MM.1S (cell line): ENCODE results near the gene IL17D.

Source experiments
- DNase-seq: peaks from one replicate; pipeline ENCODE4 v3.0.0-alpha.2; 2015
- H2AFZ ChIP-seq: fragments of 300-600 bp; sonication (generic); 2 replicates; pipeline ENCODE4 v1.6.0; 2016; ENCODE audit warnings: antibody characterized with exemption, low read length
- H3F3A ChIP-seq: fragments of 300-600 bp; sonication (generic); 2 replicates; pipeline ENCODE4 v1.6.1; 2016; ENCODE audit warnings: mild to moderate bottlenecking, antibody characterized with exemption, low read length, moderate library complexity, mixed read lengths; ENCODE audit not compliant: insufficient read depth
- H3K27ac ChIP-seq: fragments of 300-600 bp; sonication (generic); 2 replicates; pipeline ENCODE4 v1.5.1; 2016; ENCODE audit warnings: mild to moderate bottlenecking, low read length
- H3K27me3 ChIP-seq: fragments of 300-600 bp; sonication (generic); replicated peaks from 2 replicates; pipeline ENCODE4 v1.6.0; 2016; ENCODE audit warnings: low read length; ENCODE audit not compliant: insufficient read depth
- H3K36me3 ChIP-seq: fragments of 300-600 bp; sonication (generic); replicated peaks from 2 replicates; pipeline ENCODE4 v1.6.1; 2016; ENCODE audit warnings: mild to moderate bottlenecking, low read length, mixed read lengths; ENCODE audit not compliant: insufficient read depth
- H3K4me1 ChIP-seq: fragments of 300-600 bp; sonication (generic); 2 replicates; pipeline ENCODE4 v1.6.1; 2016; ENCODE audit warnings: low read length, mixed read lengths
- H3K4me2 ChIP-seq: fragments of 300-600 bp; sonication (generic); 2 replicates; pipeline ENCODE4 v1.6.0; 2016; ENCODE audit warnings: low read depth, low read length
- H3K4me3 ChIP-seq: fragments of 300-600 bp; sonication (generic); 2 replicates; pipeline ENCODE4 v1.5.1; 2016; ENCODE audit warnings: low read length, mixed read lengths
- H3K79me2 ChIP-seq: fragments of 300-600 bp; sonication (generic); 2 replicates; pipeline ENCODE4 v1.6.1; 2016; ENCODE audit warnings: mixed run types, low read length, mixed read lengths
- H3K9ac ChIP-seq: fragments of 300-600 bp; sonication (generic); 2 replicates; pipeline ENCODE4 v1.6.1; 2016; ENCODE audit warnings: low read length, mixed read lengths
- H3K9me2 ChIP-seq: fragments of 300-600 bp; sonication (generic); replicated peaks from 2 replicates; pipeline ENCODE4 v1.6.1; 2016; ENCODE audit warnings: mild to moderate bottlenecking, low read length, mixed read lengths; ENCODE audit not compliant: insufficient read depth
- H3K9me3 ChIP-seq: fragments of 300-600 bp; sonication (generic); replicated peaks from 2 replicates; pipeline ENCODE4 v1.6.1; 2016; ENCODE audit warnings: mild to moderate bottlenecking, low read length, mixed read lengths; ENCODE audit not compliant: insufficient read depth
- H4K20me1 ChIP-seq: fragments of 300-600 bp; sonication (generic); 2 replicates; pipeline ENCODE4 v1.6.1; 2016; ENCODE audit warnings: mild to moderate bottlenecking, low read length, moderate library complexity, mixed read lengths; ENCODE audit not compliant: insufficient read depth
- EZH2 ChIP-seq: fragments of 300-600 bp; sonication (generic); optimal IDR thresholded peaks from 2 replicates; pipeline ENCODE3; 2017; ENCODE audit warnings: low read depth, mild to moderate bottlenecking, antibody characterized with exemption, low read length, mixed read lengths
- EZH2phosphoT487 ChIP-seq: fragments of 300-600 bp; sonication (generic); IDR thresholded peaks from 2 replicates; pipeline ENCODE4 v1.6.1; 2018; ENCODE audit warnings: antibody characterized with exemption, low read length
- TF ChIP-seq, protein P1 (sequence below): fragments of 300-600 bp; sonication (generic); IDR thresholded peaks from 2 replicates; pipeline ENCODE4 v1.5.1; 2016; ENCODE audit warnings: antibody characterized with exemption, low read length, mixed read lengths

Gene IL17D

DNA sequence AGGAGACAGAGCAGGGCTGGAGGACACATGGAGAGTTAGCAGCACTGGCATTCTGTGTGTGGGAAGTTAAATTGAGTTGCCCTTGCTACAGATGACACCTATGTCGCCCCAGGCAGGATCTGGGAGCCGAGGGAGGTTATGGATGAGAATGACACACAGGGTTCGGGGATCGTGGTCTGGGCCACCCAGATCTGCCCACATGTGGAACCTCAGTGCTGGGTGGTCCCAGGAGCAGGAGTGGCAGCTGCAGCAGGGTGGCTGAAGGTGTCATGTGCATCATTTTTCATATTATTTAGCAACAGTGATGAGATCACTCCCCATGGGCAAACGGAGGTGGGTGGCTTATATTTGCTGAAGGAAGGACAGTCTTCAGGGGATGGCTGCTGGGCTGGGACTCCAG is 3.2 kb downstream of the IL17D start:
- Histone ChIP-seq H4K20me1 (no peaks in the 10 kb centered on the region), H3K9ac (no peak overlapping the region), H3K4me3 (no peak overlapping the region), H3K9me2 (no peaks in the 10 kb centered on the region), H2AFZ (no peak overlapping the region), H3K36me3 (no peaks in the 10 kb centered on the region), H3K27ac (no peak overlapping the region), H3K27me3 (no peaks in the 10 kb centered on the region), H3K79me2 (no peaks in the 10 kb centered on the region), H3F3A (0 out of 2 replicates have a peak, but pooled peaks cover 2% of the 10 kb centered on the region), H3K9me3 (no peaks in the 10 kb centered on the region), H3K4me1 (no peaks in the 10 kb centered on the region), H3K4me2 (no peak overlapping the region)
- no peak for DNase-seq
- TF ChIP-seq EZH2phosphoT487 = no peak
- TF ChIP-seq EZH2 = no peak
- TF ChIP-seq, protein P1, sequence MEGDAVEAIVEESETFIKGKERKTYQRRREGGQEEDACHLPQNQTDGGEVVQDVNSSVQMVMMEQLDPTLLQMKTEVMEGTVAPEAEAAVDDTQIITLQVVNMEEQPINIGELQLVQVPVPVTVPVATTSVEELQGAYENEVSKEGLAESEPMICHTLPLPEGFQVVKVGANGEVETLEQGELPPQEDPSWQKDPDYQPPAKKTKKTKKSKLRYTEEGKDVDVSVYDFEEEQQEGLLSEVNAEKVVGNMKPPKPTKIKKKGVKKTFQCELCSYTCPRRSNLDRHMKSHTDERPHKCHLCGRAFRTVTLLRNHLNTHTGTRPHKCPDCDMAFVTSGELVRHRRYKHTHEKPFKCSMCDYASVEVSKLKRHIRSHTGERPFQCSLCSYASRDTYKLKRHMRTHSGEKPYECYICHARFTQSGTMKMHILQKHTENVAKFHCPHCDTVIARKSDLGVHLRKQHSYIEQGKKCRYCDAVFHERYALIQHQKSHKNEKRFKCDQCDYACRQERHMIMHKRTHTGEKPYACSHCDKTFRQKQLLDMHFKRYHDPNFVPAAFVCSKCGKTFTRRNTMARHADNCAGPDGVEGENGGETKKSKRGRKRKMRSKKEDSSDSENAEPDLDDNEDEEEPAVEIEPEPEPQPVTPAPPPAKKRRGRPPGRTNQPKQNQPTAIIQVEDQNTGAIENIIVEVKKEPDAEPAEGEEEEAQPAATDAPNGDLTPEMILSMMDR = no peak

DNA sequence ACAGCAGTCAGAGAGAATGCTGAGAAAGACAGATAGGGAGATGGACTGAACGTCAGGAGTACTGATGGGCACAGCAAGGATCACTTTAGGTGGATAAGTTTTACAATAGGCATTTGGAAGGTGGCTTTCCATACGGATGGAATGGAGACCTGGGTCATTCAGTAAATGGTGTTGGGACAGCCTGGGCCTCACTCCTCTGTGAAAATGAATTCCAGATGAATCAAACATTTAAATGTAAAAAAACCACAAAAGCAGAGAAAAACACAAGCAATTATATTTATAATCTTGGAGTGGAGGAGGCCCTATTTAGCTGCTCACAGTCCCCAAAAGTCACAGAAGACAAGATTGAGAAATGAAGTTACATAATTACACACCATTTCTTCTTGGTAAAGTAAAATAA is 4.7 kb downstream of the IL17D start:
- no peak overlapping the region for H3K9ac ChIP-seq
- H3K27me3 ChIP-seq = no peaks in the 10 kb centered on the region
- no peak overlapping the region for H2AFZ ChIP-seq
- no peak overlapping the region for H3K4me3 ChIP-seq
- H3K36me3 ChIP-seq = no peaks in the 10 kb centered on the region
- H3K9me3 ChIP-seq = no peaks in the 10 kb centered on the region
- H3K9me2 ChIP-seq = no peaks in the 10 kb centered on the region
- TF ChIP-seq, protein P1 = no peak
- TF ChIP-seq EZH2phosphoT487 (no peak), EZH2 (no peak)
- no peak overlapping the region for H3K27ac ChIP-seq
- H3K79me2 ChIP-seq = no peaks in the 10 kb centered on the region
- H3K4me1 ChIP-seq = no peaks in the 10 kb centered on the region
- no peak overlapping the region for H3K4me2 ChIP-seq
- no peaks in the 10 kb centered on the region for H3F3A ChIP-seq
- no peak for DNase-seq
- no peaks in the 10 kb centered on the region for H4K20me1 ChIP-seq

DNA sequence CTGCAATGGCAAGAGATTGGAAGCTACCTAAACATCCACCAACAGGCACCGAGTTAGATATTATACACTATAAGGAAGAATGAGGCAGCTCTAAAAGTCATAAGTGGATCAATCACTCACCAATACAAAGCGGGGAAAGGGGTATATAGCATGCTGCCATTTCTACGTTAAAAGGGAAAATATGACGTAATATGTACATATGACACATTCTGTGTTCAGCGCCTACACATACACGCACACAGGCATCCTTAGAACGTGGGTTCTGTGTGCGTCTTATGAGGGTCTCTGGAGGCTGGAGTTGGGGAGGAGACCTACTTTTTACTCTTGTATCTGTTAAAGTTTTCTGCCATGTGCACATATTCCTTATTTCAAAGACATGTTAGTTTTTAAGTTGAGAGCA is 5.9 kb downstream of the IL17D start:
- DNase-seq = no peak
- Histone ChIP-seq H3K27me3 (no peaks in the 10 kb centered on the region), H3K4me3 (no peak overlapping the region), H3K79me2 (no peaks in the 10 kb centered on the region), H3K4me1 (no peaks in the 10 kb centered on the region), H4K20me1 (no peaks in the 10 kb centered on the region), H3K9me2 (no peaks in the 10 kb centered on the region), H2AFZ (no peak overlapping the region), H3K4me2 (no peak overlapping the region), H3K9ac (no peak overlapping the region), H3K36me3 (no peaks in the 10 kb centered on the region), H3F3A (no peaks in the 10 kb centered on the region), H3K27ac (no peak overlapping the region), H3K9me3 (no peaks in the 10 kb centered on the region)
- TF ChIP-seq EZH2phosphoT487 = no peak
- TF ChIP-seq, protein P1 = no peak
- no peak for TF ChIP-seq EZH2
